D341Med (cell line): Measurements from ENCODE around the gene CTTNBP2.
"Not testable (repeated sequence)": the region's sequence is repeated elsewhere in the genome, so short reads cannot be mapped to it uniquely, and the experiment has no call there.

Experiments
- DNase-seq: peaks from one replicate; pipeline ENCODE4 v3.0.0; 2012; ENCODE audit warnings: low spot score

Gene CTTNBP2

DNA sequence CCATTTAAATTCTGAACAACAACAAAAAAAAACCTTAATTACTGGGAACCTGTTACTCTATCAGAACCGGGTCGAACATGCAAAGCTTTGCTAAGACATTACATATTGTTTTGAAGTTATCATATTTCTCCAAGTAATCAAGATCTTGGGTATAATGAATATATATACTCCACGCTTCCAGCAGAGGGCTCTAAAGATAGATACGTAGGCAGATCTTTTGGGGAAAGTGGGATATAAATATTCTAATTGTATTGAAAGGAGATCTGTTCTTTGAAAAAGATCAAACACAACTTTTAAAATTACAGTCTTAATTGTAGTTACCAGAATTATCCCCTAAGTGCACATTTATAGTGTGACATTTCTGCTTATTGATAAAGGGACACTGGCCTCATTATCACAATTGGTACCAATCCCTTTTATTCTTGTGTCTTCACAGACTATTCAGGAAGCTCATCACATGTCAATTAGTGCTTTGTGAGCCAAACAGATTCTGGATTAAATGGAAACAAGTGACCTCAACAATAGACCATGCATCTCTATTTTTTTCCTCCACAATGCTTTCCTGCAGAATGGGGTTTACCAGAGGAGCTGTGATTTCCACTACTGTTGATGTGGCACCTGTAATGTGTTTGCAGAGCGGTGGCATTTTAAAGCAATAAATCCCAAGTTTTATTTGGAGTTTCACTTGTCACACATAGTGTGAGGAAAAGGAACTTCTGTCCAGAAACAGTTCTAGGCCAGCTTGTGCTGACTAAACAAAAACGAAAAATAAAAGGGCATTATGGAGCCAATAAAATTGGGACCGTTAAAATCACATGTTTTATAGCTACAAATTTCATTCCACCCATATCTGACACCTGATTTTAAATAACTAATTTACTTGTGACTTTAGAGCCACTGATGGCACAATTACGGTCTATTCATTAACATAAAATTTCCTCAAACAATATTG is 122.4 kb downstream of the CTTNBP2 start:
- DNase-seq = no peak

DNA sequence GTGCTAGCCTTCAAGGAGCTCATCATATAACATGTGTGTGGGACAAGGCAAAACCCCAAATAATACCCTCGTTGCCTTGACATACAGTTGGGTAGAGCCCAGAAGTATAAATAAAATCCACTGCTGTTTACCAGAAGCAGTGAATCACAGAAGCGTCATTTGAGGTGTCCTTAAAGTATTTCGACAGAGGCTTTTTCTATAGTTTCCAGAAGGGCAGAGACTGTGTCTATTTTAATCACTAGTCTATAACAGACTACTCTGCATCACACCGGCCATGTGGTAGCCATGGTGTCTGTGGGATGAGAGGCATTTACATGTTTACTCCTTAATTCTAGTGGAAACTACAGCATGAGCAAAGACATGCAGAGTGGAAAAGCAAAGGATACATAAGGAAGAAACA is 131.3 kb downstream of the CTTNBP2 start:
- DNase-seq = no peak

DNA sequence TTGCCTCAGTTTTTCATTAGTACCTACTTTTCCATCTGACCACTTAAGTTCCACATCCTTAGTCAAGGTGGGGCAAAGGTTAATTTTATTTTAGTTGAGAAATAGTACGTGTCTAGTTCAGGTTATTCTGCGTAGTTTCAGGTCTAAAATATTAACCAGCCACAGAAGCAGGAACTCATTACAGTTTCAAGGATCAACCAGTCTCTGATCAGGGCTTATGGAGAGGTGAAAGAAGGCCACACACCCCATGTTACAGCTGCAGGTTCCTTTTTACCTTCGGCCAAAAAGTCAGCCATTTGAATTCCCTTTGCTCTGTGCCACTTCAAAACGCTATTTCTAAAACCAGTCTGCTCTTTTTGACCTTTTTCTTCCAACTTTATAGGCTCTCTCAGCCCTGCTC is 134.2 kb downstream of the CTTNBP2 start:
- no peak for DNase-seq

DNA sequence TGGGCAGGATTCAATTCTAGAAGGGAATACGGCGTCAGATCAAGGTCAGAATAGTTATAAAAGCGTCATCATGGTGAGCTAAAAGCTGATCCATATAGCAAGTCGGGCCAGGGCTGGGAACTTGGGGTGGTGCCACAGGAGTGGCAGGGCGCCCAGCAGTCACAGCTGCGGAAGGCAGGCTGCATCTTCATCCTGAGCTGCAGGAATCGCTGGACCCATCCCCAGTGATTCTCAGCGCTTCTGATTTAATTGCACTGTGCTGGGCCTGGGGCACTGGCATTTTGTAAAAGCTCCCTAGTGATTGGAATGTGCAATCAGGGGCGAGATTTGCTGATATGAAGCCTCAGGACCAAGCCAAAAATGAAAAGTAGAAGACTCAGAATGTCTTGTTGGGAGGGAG is 135.3 kb downstream of the CTTNBP2 start:
- DNase-seq = no peak

DNA sequence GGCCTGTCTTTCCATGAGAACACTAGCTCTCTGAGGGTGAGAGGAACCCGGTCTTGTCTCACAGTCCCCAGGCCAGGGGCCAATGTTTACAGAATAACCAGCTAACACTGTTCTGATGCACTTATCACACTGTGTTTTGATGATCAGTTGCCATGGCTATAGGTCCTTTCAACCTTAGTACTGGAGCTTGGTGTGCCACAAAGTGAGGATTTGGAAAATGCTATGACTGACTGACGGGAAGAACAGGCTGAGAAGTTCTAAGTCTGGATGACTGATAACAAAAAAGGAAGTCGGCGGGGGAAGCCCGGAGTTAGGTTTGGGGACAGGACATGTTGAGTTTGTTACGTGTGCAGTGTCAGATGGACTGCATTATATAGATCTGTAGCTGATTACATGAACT is 141.8 kb downstream of the CTTNBP2 start:
- no peak for DNase-seq

DNA sequence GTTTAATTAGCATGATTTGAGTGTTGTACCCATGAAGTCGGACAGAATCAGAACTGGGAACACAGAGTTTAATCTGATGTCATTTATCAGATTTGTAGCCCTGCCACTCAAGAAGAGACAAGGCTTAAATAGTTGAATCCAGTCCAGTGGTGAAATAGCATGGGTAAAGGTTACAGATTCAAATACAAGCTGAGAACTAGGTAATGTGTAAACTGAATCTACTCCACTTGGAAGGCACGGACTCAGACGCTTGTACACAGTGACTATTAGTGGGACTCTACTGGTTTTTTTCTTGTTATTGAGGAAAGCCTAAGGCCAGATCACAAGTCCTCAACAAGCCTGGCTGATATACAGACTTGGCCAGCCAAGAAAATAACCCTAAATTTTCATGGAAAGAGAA is 142.9 kb downstream of the CTTNBP2 start:
- DNase-seq = no peak

DNA sequence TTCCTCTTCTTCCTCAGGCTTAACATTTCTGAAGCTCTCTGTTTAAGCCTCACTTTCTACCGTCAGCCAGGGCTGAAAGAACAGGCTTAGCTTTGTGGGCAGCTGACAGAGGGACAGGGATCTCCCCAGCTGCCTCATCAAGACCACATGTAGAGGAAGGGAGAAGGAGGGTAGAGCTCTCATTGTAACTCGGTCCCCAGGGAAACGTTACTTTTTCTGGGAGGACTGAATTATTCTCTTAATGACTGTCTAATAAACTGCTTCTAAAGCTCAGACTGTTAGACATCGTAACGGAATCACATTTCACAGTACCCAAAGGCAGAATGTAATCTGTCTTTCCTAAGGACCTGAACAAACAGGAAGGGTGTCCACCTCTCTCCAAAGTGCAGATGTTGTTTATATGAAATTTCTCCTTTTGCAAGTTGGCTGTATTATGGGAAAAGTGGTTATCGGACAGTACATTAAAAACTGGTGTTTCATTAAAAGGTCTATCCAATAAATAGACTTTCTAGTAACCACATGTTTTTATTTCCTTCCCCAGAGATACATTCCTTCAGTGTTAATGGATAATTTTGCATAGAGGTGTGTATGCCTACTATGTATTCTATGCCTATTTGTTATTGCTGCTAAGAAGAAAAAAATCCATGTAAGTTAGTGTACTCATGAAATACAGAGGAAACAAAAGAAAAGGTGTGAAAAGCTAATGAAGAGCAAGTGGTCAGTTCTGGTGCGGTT is 144.2 kb downstream of the CTTNBP2 start:
- DNase-seq = no peak

DNA sequence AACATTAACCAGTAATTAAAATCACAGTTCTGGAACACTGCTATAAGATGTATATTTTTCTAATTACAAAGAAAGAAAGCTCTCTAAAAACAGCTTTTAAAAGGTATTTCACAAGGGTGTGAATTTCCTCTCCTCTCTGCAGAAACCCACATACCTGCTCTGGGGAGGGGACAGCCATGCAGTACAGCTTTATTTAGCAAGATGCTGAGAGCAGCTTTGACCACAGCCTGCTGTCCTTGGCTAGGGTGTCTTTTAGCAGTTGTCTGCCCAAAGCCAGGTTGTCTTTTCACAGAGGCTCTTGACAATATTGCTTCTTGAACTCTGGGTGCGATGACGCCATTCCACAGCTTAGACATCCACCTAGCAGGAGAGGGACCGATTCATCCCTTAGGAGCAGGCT is 148.3 kb downstream of the CTTNBP2 start:
- no peak for DNase-seq

DNA sequence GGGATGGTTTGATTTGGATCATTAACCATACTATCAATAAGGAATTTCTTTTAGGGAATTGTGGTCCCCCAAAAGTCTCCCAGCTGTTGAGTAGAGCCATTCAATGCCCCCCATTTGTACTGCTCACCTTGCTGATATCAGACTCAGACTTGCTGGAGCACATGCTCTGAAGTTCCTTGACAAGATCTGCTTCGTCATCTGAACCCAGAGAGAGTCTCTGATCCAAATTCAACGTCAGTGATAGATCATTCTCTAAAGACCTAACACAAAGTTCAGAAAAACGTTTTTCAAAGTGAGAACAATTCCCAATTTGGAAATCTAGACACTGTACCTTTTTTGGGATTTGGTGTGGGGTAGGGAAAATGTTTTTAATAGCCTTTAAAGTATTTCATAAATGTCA is 153.9 kb downstream of the CTTNBP2 start:
- DNase-seq = no peak

DNA sequence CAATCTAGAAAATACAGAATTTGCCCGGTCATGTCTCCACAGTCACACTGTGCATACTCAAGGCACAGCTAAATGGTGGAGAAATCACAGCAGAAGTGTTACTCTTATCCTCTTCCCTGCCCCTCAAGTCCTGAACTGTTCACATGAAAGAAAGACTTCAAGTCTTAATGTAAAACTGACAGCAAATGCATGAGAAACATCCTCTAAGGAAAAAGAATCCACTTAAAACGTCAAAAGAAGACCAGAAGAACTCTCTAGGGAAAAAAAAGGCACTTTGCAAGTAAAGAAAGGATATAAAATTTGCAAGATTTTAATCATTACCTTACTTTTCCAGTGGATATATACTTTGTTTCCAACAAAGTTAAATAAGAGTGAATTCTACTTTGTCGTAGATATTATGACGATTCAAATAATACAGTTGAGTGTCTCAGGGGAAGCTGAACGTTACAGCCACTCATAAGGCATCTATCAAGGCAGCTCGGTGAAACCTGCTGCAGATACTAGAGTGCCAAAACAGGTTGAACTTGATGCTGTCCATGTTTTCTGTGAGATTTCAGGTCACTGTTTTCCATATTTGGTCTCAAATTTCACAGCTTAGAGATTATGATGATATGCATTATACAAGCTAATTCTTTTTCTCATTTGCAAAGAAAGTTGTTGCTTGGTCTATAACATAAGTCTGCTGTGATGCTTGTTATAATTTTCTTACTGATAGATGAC is 155.0 kb downstream of the CTTNBP2 start:
- no peak for DNase-seq

DNA sequence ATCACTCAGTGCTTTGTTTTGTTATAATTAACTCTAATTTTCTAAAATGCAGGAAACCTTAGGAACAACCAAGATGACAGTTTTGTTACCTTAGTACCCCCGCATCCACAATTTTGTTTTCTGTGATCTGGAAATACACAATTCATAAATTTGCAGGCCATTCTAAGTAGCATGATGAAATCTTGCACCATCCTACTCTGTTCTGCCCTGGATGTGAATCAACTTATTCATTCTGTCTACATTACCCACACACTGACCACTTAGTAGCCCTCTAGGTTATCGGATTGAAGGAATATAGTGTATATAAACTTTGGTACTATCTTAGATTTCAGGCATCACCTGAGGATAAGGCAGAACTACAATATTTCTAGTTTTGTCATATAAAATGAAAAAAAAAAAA is 155.9 kb downstream of the CTTNBP2 start:
- no peak for DNase-seq

DNA sequence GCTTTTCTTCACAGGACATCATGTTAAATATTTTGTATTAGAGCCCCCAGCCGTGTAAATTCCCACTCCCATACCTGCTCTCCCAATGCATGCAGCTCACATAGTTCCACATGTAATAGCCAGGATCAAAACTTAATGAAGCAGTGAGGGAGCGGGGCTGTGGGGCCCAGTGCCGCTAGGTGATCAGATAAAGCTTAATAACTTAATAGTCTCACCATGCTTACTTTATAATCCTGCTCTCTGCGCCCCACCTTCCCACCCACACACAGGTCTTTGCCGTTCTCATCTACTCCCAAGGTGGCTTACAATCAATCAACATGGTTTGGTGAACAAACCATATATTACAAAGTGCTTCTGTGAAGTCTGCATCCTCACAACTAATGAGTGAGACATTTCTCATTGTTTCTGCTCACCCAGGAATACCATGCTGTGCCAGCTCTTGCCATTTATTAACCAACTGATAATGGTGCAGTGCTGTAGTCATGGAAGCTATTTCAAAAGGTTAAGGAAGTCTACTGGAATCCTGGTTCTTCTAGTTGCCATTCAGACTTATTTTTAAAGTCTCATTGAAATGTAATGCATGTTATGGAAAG is 156.4 kb downstream of the CTTNBP2 start:
- DNase-seq = no peak

DNA sequence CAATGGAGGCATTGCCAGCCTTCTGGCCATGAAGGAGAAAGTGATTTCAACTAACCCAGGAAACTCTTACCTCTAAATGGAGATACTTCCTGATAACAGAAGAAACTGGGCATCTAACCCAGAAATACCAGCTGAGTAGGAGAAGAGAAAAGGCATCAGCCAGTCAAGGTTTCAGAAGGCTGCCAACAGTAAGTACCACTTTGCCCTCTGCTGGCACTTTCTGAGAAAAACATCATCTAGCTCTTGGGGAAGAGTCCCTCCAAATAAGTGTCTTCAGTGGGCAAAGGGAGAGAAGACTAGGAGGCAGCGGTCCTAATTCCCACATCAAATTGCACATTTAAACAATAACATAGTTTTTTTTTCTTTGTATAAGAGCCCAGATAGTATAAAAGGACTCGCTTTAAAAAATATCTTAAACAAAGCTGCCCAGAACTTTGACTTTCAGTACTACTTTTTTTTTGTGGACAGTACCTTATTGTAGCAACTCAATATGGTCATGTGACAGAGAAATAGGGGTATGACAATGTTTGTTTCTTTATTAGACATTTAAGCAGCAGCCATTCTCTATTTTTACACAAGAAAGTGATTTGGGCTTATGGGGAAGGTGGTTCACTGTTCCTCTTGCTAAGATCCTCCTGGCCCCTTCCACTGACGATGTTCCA is 157.3 kb downstream of the CTTNBP2 start:
- peak; percentile 36 for DNase-seq

DNA sequence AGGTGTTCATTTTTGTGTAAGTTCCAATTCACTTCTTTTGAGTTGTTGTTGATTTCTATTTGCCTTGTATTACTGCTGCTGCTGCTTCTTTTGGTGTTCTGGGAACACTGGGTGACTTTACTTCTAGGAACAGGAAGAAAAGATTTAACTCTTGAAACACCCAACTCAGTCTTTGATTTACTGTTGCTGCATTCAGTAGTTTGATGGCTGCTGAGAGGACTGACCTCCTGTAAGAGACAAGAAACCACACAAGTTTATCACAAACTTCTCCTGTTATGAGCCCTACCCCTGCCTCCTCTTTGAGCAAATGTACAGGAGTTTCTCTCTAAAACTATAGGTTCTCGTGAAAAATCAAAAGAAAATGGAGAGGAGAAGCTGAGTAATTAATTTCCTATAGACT is 161.7 kb downstream of the CTTNBP2 start:
- DNase-seq = no peak

DNA sequence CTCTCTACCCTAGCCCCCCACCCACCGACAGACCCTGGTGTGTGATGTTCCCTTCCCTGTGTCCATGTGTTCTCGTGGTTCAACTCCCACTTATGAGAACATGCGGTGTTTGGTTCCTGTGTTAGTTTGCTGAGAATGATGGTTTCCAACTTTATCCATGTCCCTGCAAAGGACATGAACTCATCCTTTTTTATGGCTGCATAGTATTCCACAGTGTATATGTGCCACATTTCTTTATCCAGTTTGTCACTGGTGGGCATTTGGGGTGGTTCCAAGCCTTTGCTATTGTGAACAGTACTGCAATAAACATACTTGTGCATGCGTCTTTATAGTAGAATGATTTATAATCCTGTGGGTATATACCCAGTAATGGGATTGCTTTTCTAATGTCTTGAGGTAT is 165.1 kb downstream of the CTTNBP2 start:
- DNase-seq = not testable (repeated sequence)

DNA sequence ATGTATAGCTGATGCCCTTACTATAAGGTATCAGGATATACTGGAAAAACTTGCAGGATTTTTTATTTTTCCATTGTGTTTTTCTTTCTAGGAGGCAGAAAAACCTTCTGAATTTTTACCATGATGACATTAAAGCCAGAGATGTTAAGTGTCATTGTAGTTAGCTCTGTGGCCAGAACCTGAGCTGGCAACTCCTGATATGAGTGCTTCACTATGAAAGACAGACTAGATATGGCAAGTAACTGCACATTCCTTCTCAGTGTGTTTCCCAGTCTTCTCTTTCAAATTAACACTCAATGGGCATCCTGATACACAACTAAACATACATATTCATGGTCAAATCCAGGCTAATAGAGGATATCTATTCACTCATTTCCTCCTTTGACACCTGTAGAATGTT is 166.2 kb downstream of the CTTNBP2 start:
- no peak for DNase-seq

DNA sequence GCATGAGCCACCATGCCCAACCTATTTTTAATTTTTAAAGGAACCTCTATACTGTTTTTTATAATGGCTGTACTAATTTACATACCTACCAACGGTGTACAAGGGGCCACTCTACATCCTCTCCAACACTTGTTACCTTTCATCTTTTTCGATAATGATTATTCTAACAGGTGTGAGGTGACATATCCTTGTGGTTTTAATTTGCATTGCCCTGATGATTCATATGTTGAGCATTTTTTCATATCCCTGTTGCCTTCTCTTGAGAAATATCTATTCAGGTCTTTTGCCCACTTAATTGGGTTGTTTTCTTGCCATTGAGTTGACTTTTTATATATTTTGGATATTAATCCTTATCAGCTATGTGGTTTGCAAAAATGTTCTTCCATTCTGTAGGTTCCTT is 167.0 kb downstream of the CTTNBP2 start:
- no peak for DNase-seq

DNA sequence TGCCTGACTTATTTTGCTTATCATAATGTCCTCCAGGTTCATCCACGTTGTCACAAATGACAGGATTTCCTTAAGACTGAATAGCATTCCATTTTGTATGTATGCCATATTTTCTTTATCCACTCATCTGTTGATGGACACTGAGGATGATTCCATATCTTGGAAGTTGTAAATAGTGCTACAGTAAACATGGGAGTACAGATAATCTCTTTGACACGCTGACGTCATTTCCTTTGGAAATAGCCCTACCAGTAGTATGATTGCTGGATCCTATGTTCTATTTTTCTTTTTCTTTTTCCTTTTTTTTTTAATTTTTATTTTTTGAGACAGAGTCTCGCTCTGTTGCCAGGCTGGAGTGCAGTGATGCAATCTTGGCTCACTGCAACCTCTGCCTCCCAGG is 167.6 kb downstream of the CTTNBP2 start:
- DNase-seq = no peak

DNA sequence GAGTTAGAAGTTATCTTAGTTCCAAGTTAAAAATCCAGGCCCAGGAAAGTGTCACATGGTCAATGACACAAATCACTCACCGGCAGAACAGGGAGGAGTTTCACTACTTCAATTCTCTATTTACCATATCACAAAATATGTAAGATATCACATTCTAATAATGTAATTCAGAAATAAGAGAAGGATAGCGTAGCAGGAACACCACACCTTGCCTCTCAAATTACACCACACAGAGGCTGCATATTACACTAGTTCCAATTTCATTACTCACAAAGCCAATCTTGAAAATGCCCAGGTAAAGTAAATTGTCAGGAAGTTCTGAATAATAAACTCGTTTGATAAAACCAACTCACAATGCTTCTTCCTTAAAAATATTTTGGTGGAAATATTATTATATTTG is 169.2 kb downstream of the CTTNBP2 start:
- DNase-seq = no peak

DNA sequence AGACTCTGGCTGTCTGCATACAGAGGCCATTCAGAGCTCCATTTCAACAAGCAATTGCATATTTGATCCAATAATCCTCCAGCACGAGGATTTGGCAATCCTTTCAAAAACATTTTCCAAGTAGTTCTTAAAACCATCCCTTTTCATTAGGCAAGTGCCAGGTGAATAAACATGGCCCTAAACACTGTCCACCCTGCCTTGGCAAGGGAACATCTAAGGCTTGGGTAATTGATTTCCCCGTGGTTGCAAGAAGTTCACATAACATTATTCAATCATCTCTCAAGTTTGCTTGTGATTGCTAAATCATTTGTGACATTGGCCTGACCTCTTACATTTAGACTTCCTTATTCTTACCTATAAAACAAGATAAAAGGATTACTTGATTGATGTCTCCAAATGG is 175.2 kb downstream of the CTTNBP2 start:
- no peak for DNase-seq

DNA sequence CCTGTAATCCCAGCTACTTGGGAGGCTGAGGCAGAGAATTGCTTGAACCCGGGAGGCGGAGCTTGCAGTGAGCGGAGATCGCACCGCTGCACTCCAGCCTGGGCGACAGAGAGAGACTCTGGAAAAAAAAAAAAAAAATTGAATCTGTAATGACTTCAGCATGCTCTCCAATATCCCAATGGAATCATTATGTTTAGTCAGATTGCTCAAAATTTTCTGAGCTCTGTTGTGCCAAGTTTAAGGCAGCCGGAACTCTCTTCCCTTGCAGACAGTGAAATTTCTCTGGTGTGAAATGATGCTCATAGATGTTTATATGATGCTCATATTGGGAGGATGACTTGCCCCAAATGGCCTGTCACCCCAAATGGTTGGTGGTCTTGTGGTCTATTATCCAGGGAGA is 180.9 kb downstream of the CTTNBP2 start:
- DNase-seq = no peak

DNA sequence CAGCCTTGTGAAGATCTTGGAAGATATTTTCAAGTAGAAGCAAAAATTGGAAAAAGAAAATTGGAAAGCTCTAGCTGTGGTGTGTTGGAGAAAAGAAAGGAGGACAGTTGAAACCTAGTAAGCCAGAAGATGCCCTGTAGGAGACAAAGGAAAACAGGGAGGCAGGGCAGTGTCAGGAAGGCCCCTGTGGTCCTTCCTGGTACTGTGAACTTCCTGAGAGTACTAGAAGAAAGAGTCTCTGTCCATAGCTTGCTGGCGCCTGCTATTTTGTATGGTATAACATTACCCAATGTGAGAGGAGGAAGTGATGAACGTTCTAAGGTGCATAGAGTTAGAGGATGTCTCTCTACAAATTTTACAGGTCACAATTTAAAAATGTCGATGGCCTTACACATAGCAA is 183.1 kb downstream of the CTTNBP2 start:
- DNase-seq = no peak
